Fibroblast of mammary gland (primary cell): ENCODE measurements around the gene MGAT4A.
A peak's percentile ranks its signal among the peaks of the same experiment; 100 is the strongest.

Source experiments
- DNase-seq: peaks from one replicate; pipeline ENCODE4 v3.0.0-alpha.2; 2010; ENCODE audit warnings: low read depth
- H3K4me3 ChIP-seq: 2 replicates; pipeline ENCODE4 v1.5.1; 2011; ENCODE audit warnings: low read depth, mild to moderate bottlenecking, low read length, moderate library complexity; ENCODE audit not compliant: control insufficient read depth
- TF ChIP-seq, protein P1 (sequence below): conservative IDR thresholded peaks from 2 replicates; pipeline ENCODE4 v1.5.1; 2011; ENCODE audit warnings: low read depth, low read length, inconsistent platforms; ENCODE audit not compliant: control insufficient read depth, insufficient read depth

The MGAT4A gene

GRCh38 chr2:98579926-98580325 is 151.0 kb downstream of the MGAT4A start:
- TF ChIP-seq, protein P1, sequence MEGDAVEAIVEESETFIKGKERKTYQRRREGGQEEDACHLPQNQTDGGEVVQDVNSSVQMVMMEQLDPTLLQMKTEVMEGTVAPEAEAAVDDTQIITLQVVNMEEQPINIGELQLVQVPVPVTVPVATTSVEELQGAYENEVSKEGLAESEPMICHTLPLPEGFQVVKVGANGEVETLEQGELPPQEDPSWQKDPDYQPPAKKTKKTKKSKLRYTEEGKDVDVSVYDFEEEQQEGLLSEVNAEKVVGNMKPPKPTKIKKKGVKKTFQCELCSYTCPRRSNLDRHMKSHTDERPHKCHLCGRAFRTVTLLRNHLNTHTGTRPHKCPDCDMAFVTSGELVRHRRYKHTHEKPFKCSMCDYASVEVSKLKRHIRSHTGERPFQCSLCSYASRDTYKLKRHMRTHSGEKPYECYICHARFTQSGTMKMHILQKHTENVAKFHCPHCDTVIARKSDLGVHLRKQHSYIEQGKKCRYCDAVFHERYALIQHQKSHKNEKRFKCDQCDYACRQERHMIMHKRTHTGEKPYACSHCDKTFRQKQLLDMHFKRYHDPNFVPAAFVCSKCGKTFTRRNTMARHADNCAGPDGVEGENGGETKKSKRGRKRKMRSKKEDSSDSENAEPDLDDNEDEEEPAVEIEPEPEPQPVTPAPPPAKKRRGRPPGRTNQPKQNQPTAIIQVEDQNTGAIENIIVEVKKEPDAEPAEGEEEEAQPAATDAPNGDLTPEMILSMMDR: no peak
- no peak for DNase-seq
- no peak overlapping the region for H3K4me3 ChIP-seq

- H3K4me3 ChIP-seq: no peak overlapping the region
- DNase-seq: no peak
- TF ChIP-seq, protein P1: no peak
These were observed 152.7 kb downstream of the MGAT4A start for GRCh38 chr2:98578231-98578630.

- no peak for DNase-seq
- TF ChIP-seq, protein P1: peak; percentile 6
These were observed 153.6 kb downstream of the MGAT4A start for GRCh38 chr2:98577313-98577712.

DNA sequence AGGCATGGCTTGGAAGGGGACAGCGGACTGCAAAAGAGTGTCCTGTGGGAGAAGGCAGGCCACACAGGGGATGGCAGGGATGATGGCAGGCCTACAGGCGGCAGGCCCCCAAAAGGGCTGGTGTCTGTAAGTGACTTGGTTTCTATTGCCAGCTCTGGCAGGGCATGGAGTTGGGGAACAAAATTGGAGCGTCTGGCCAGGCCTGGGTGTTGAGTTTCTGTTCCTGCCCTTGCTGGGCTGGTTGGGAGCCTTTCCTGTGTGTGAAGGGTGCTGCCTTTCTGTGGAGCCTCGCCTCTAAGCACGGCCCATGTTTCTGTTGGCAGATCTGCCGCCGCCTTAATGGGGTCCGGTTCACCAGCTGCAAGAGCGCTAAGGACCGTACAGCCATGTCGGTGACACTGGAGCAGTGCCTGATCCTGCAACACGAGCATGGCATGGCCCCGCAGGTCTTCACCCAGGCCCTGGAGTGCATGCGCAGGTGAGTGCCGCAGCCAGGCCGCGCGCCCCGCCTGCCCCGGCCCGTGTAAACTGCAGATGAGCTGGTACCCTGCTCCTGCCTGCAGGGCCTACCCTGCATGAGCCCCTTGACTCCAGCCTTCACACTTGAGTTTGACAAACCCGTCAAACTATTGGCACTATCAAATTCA is 154.1 kb downstream of the MGAT4A start:
- no peak overlapping the region for H3K4me3 ChIP-seq
- TF ChIP-seq, protein P1: no peak
- DNase-seq: no peak

More at GRCh38 chr2:98577313-98577712, 153.6 kb downstream of the MGAT4A start:
- no peak overlapping the region for H3K4me3 ChIP-seq

DNA sequence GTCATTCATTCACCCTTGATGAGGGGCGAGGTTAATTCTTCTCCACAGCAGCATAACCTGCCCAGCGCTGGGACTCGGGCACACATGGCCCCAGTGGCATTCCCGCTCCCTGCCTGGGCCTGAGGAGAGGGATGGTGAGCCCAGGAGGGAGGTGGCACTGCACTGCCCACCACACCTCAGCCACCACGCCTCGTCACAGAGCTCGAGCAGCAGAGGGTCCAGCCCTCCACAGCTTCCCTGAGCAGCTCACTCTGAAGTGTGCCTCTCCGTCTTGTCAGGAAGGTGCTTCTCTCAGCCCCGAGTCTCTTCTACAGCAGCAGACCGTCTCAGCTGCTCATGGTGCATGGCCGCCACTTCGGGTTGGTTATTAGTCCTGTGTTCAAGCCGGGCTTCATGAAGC is 157.5 kb downstream of the MGAT4A start:
- no peak overlapping the region for H3K4me3 ChIP-seq
- DNase-seq: no peak
- TF ChIP-seq, protein P1: no peak

GRCh38 chr2:98572676-98573075 is 158.3 kb downstream of the MGAT4A start:
- DNase-seq: peak; percentile 57
- no peak overlapping the region for H3K4me3 ChIP-seq
- TF ChIP-seq, protein P1: no peak
